Measurements from ENCODE around the gene RBM6. TPM values are rescaled to one million over a fixed set of nuclear protein-coding genes. Genes with fewer than 3 reads are reported as not detected.
A peak's percentile ranks its signal among the peaks of the same experiment; 100 is the strongest.
"Not testable (repeated sequence)": the region's sequence is repeated elsewhere in the genome, so short reads cannot be mapped to it uniquely, and the experiment has no call there.

Gene RBM6
- total and polyA plus RNA-seq, 10 donors: 104 to 320 (median 154) TPM

DNA sequence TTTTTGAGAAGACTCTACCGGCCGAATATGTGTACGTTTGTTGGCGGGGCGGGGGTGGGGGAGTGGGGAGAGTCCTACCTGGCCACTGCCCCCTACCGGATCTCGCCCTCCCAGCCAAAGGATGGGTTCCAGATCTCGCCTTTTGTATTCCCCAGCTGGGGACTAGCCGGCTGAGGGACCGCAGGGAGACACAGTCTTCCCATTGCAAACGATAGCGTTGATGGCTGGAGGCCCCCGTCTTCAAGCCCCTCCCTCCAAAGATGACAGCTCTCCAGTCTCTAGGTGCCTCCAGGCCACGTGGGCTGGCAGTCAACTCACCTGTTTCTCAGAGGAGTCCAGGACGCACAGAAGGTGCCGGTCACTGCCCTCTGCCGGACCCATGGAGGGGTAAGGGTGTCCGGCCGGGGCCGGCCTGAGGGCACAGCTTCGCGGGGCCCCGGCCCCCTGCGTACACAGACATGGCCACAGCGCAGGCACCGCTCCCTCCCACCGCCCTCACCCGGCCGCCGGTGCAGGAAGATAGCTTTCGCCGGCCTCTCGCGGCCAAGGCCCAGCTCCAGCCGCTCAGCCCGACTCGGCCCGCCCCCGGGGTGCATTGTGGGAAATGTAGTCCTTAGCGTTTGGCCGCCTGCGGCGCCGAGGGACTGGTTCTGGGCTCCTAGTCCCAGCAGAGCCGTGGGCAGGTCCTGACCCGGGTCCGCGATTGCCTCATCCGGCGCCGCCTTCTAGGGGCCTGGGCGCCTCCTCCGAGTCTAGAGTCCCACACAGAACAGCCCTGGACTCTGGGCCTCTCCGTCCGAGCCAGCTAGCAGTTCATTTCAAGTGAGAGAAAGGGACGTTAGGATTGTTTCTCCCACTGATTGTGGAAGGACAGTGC lies 10.4 kb upstream of the RBM6 start, which contains the start of gene MON1A:
Gene MON1A, minus strand, starts transcription at position 521 of the 877 bp plus-strand sequence. CDS start 16,465 bp downstream, outside the sequence.
- H3K27ac ChIP-seq: peak within 1 kb of the TSS; percentile 30 to 92 (median 87)
- peaks cover 7 to 38% (median 23%) of the 10 kb centered on the region in 6 donors for H3K4me1 ChIP-seq
- DNase-seq: peak; percentile 99
- TF ChIP-seq POLR2A (IDR thresholded peaks at IDR 0.05): peak in 1 of 3 donors; percentile 47
- TF ChIP-seq, protein P1, sequence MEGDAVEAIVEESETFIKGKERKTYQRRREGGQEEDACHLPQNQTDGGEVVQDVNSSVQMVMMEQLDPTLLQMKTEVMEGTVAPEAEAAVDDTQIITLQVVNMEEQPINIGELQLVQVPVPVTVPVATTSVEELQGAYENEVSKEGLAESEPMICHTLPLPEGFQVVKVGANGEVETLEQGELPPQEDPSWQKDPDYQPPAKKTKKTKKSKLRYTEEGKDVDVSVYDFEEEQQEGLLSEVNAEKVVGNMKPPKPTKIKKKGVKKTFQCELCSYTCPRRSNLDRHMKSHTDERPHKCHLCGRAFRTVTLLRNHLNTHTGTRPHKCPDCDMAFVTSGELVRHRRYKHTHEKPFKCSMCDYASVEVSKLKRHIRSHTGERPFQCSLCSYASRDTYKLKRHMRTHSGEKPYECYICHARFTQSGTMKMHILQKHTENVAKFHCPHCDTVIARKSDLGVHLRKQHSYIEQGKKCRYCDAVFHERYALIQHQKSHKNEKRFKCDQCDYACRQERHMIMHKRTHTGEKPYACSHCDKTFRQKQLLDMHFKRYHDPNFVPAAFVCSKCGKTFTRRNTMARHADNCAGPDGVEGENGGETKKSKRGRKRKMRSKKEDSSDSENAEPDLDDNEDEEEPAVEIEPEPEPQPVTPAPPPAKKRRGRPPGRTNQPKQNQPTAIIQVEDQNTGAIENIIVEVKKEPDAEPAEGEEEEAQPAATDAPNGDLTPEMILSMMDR (IDR thresholded peaks at IDR 0.05 in 8 of 11, conservative IDR thresholded peaks at IDR 0.05 in 3 of 11): peak in 7 of 11 experiments; percentile 11 to 40 (median 24)
- peak; percentile 87 to 93 (median 90) for TF ChIP-seq POLR2AphosphoS5 (IDR thresholded peaks at IDR 0.05)
- H3K4me3 ChIP-seq: peak within 1 kb of the TSS; percentile 51 to 96 (median 88)
- intact Hi-C loops (cut with DNase I; ENCODE audit: low total_unique reads): no loop called here
- peaks cover 0 to 3% (median 0%) of the 10 kb centered on the region in 6 donors for H3K36me3 ChIP-seq
- WGBS, 5 donors: 1 to 3% (median 1%) methylated on average over 48 to 56 of the region's 56 CpGs
- H3K27me3 ChIP-seq (replicated peaks in 1 of 7): no peaks in the 10 kb centered on the region
- no peaks in the 10 kb centered on the region for H3K9me3 ChIP-seq

DNA sequence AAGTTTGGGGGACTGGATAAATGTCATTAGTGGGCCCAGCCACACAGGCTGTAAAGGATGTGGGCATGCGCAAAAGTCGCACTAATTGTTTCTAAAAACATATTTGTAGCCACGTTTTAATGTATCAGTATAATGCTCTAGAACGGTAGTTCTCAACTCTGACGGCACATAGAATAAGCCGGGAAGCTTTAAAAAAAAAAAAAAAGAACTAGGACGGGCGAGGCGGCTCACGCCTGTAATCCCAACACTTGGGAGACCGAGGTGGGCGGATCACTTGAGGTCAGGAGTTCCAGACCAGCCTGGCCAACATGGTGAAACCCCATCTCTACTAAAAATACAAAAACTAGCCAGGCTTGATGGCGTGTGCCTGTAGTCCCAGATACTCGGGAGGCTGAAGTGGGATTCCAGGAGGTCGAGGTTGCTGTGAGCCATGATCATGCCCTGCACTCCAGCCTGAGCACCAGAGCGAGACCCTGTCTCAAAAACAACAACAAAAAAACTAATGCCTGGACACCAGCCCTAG lies 9.7 kb upstream of the RBM6 start:
- Histone ChIP-seq H3K27ac (peak overlapping the region; percentile 30 to 92 (median 87)), H3K27me3 (replicated peaks in 1 of 7) (no peaks in the 10 kb centered on the region)
- WGBS, 5 donors: 61 to 78% (median 70%) methylated on average over 16 of the region's 16 CpGs

GRCh38 chr3:49930922-49931321 lies 9.0 kb upstream of the RBM6 start:
- TF ChIP-seq, protein P1 (IDR thresholded peaks at IDR 0.05 in 8 of 11, conservative IDR thresholded peaks at IDR 0.05 in 3 of 11): no peak
- TF ChIP-seq POLR2AphosphoS5 (IDR thresholded peaks at IDR 0.05): no peak
- no peaks in the 10 kb centered on the region for H3K27me3 ChIP-seq (replicated peaks in 1 of 7)
- peaks cover 7 to 38% (median 23%) of the 10 kb centered on the region in 6 donors for H3K4me1 ChIP-seq
- no peaks in the 10 kb centered on the region for H3K9me3 ChIP-seq
- no peak overlapping the region for H3K4me3 ChIP-seq
- peak overlapping the region in 4 of 8 donors; percentile 88 to 92 (median 88) for H3K27ac ChIP-seq
- no peaks in the 10 kb centered on the region for H3K36me3 ChIP-seq
- DNase-seq: no peak
- WGBS, 5 donors: 79 to 96% (median 90%) methylated on average over 1 of the region's 1 CpG
- intact Hi-C loops (cut with DNase I; ENCODE audit: low total_unique reads): no loop called here

More for the DNA sequence above, 9.7 kb upstream of the RBM6 start:
- Histone ChIP-seq H3K36me3 (no peaks in the 10 kb centered on the region), H3K9me3 (no peaks in the 10 kb centered on the region), H3K4me1 (peaks cover 7 to 38% (median 23%) of the 10 kb centered on the region in 6 donors), H3K4me3 (peak overlapping the region; percentile 51 to 96 (median 88))
- intact Hi-C loops (cut with DNase I; ENCODE audit: low total_unique reads): no loop called here
- no peak for DNase-seq
- TF ChIP-seq, protein P1 (IDR thresholded peaks at IDR 0.05 in 8 of 11, conservative IDR thresholded peaks at IDR 0.05 in 3 of 11): no peak
- TF ChIP-seq POLR2A (IDR thresholded peaks at IDR 0.05) (no peak), POLR2AphosphoS5 (IDR thresholded peaks at IDR 0.05) (no peak)

GRCh38 chr3:49932281-49932680 lies 7.7 kb upstream of the RBM6 start:
- H3K4me1 ChIP-seq: peaks cover 7 to 44% (median 26%) of the 10 kb centered on the region in 6 donors
- H3K27me3 ChIP-seq (replicated peaks in 1 of 7); H3K4me3 ChIP-seq; H3K9me3 ChIP-seq; H3K27ac ChIP-seq; intact Hi-C loops (cut with DNase I; ENCODE audit: low total_unique reads); DNase-seq; H3K36me3 ChIP-seq: not testable (repeated sequence)
- 92 to 96% (median 94%) methylated on average over 15 of the region's 15 CpGs for WGBS, 5 donors
